ENCODE measurements around the gene NFIA. TPM values are rescaled to one million over a fixed set of nuclear protein-coding genes. Genes with fewer than 3 reads are reported as not detected.

The NFIA gene
- total and polyA plus RNA-seq, 7 donors: 4.0 to 42.7 (median 30.6) TPM

DNA sequence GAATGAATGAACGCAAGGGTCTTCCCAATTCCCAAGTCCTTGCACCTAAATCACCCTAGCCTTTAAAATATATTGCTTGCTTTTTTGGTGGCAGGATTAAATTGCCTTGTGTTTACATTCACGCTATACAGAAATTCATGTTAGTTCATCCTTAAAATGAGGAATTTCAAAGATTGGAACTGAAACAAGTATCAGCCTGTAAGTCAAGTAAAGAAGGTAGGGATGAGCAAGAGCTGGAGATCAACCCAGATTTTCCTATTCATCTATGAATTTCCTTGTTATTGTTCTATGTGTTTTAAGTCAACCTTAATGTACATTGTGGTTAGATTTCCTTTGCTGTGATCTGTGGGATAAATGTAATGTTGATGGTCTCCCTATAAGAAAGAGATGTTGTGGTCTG lies 248.2 kb downstream of the NFIA start:
- DNase-seq: no peak
- Histone ChIP-seq H3K9me3 (no peaks in the 10 kb centered on the region), H3K4me3 (no peak overlapping the region), H3K27ac (no peak overlapping the region), H3K4me1 (peaks cover 4% of the 10 kb centered on the region), H3K27me3 (ENCODE audit: insufficient read depth in 3 of 3, low read length in 2 of 3) (no peaks in the 10 kb centered on the region), H3K36me3 (ENCODE audit: insufficient read depth in 1 of 2, low read depth in 1 of 2) (no peaks in the 10 kb centered on the region)
- TF ChIP-seq, protein P1, sequence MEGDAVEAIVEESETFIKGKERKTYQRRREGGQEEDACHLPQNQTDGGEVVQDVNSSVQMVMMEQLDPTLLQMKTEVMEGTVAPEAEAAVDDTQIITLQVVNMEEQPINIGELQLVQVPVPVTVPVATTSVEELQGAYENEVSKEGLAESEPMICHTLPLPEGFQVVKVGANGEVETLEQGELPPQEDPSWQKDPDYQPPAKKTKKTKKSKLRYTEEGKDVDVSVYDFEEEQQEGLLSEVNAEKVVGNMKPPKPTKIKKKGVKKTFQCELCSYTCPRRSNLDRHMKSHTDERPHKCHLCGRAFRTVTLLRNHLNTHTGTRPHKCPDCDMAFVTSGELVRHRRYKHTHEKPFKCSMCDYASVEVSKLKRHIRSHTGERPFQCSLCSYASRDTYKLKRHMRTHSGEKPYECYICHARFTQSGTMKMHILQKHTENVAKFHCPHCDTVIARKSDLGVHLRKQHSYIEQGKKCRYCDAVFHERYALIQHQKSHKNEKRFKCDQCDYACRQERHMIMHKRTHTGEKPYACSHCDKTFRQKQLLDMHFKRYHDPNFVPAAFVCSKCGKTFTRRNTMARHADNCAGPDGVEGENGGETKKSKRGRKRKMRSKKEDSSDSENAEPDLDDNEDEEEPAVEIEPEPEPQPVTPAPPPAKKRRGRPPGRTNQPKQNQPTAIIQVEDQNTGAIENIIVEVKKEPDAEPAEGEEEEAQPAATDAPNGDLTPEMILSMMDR (IDR thresholded peaks at IDR 0.05): no peak
- no peak for ATAC-seq
- intact Hi-C loops (cut with DNase I): loop anchor here in 1 of 2 donors (10.0 kb wide), 1 partner anchor 246 kb away; the partner anchor contains the start of gene NFIA
- WGBS, 3 donors: 98 to 100% (median 99%) methylated on average over 2 of the region's 2 CpGs

DNA sequence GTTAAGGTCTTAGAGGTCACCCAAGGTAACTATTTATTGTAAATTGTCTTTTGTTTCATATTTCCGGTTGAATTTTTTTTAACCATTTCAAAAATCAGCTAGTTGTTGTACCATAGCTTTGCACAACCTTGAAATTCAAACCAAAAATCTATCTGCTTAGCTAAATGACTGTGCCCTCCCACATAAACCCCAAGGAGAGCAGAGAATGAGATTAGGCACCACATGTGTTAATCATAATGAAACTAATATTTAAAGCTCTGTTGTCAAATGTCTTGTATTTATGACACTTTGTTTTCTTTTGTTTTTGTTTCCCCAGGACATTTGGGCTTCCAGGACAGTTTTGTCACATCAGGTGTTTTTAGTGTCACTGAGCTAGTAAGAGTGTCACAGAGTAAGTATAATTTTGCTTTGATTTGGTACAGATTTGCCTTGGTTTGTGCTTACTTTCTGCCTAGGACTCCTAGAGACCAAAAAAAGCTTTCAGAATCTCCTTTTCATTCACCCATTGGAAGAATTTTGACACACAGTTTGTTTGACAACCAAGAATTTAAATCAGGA lies 249.9 kb downstream of the NFIA start:
- intact Hi-C loops (cut with DNase I): loop anchor here in 1 of 2 donors (10.0 kb wide), 1 partner anchor 247 kb away; the partner anchor contains the start of gene NFIA
- H3K9me3 ChIP-seq: no peaks in the 10 kb centered on the region
- H3K4me3 ChIP-seq: no peak overlapping the region
- no peak overlapping the region for H3K27ac ChIP-seq
- TF ChIP-seq, protein P1 (IDR thresholded peaks at IDR 0.05): no peak
- H3K4me1 ChIP-seq: peaks cover 14% of the 10 kb centered on the region
- ATAC-seq: no peak
- no peaks in the 10 kb centered on the region for H3K36me3 ChIP-seq (ENCODE audit: insufficient read depth in 1 of 2, low read depth in 1 of 2)
- no peak for DNase-seq
- 37 to 50% (median 48%) methylated on average over 1 of the region's 1 CpG for WGBS, 3 donors
- no peaks in the 10 kb centered on the region for H3K27me3 ChIP-seq (ENCODE audit: insufficient read depth in 3 of 3, low read length in 2 of 3)

DNA sequence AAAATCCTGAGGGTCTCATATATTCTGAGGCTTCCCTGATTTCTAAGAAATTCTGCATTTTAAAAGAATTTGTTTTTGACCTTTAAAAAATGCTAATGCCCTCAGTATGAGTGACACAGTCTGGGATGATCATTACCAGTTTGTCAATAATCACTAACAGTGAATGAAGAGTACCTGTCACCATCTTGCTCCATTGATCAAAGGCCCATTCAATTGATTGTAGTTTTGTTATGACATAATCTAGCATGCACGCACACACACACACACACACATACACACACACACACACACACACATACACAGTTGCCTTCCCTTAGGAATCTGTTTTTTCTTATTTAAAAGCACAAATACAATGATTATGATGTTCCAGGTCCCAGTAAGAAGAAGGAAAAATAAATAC lies 250.4 kb downstream of the NFIA start:
- no peak for DNase-seq
- Histone ChIP-seq H3K27me3 (ENCODE audit: insufficient read depth in 3 of 3, low read length in 2 of 3) (no peaks in the 10 kb centered on the region), H3K4me3 (no peak overlapping the region), H3K27ac (no peak overlapping the region), H3K4me1 (peaks cover 19% of the 10 kb centered on the region), H3K9me3 (no peaks in the 10 kb centered on the region), H3K36me3 (ENCODE audit: insufficient read depth in 1 of 2, low read depth in 1 of 2) (no peaks in the 10 kb centered on the region)
- intact Hi-C loops (cut with DNase I): loop anchor here in 1 of 2 donors (10.0 kb wide), 1 partner anchor 248 kb away; the partner anchor contains the start of gene NFIA
- WGBS, 3 donors: 59 to 96% (median 90%) methylated on average over 1 of the region's 1 CpG
- no peak for ATAC-seq
- TF ChIP-seq, protein P1 (IDR thresholded peaks at IDR 0.05): no peak

DNA sequence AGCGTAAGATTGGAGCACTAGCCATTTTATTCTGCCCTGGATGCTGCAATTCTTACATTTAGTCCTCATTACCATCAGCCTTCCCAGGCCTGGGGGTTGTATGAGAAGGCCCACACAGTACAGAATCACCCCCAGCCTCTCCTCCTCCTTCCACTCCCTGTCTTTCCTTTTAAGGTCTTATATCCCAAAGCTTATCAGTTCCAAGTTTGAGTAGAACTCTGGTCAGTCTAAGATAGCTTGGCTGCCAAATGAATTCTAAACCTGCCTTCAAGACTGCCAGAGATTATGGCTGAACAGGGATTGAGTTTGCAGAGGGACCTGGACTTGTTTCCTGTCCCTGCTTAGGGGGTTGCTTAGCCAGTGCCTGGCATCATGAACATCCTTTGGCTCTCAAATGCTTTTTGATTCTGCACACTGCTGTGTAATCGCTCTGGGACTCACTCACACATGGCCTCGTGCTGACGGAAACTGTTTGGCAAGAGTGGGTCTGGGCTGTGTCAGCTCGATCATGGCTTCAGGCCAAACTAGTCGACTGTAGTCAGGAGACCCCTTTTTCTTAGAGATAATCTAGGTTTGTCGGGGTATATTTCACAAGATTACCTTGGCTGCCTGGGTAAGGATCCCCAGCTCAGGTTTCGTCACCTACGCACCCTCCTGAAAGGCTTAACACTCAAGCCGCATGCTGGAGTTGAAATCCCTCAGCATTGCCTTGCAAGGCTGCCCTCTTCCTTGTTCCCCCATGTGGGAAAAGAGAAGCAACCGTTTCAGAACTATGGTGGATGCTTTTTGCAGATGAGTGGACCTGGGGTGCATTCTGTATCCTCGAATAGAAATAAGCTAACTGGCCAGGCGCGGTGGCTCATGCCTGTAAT lies 252.6 kb downstream of the NFIA start:
- intact Hi-C loops (cut with DNase I): loop anchor here (5.0 to 10.0 kb wide), 5 partner anchors 93 to 250 kb away; partner anchors contain the start of gene NFIA (in 1 of the 2)
- H3K4me1 ChIP-seq: peaks cover 33% of the 10 kb centered on the region
- DNase-seq (peak; percentile 66 to 86), ATAC-seq (peak; percentile 79 to 86 (median 83))
- H3K4me3 ChIP-seq: peak overlapping the region; percentile 49
- no peaks in the 10 kb centered on the region for H3K27me3 ChIP-seq (ENCODE audit: insufficient read depth in 3 of 3, low read length in 2 of 3)
- H3K36me3 ChIP-seq (ENCODE audit: insufficient read depth in 1 of 2, low read depth in 1 of 2): no peaks in the 10 kb centered on the region
- 31 to 37% (median 37%) methylated on average over 14 of the region's 14 CpGs for WGBS, 3 donors
- peak overlapping the region; percentile 87 for H3K27ac ChIP-seq
- H3K9me3 ChIP-seq: no peaks in the 10 kb centered on the region
- TF ChIP-seq, protein P1 (IDR thresholded peaks at IDR 0.05): no peak

All from psoas muscle (tissue), 8 donors.